Measurements from ENCODE around the gene KLF18.

DNA sequence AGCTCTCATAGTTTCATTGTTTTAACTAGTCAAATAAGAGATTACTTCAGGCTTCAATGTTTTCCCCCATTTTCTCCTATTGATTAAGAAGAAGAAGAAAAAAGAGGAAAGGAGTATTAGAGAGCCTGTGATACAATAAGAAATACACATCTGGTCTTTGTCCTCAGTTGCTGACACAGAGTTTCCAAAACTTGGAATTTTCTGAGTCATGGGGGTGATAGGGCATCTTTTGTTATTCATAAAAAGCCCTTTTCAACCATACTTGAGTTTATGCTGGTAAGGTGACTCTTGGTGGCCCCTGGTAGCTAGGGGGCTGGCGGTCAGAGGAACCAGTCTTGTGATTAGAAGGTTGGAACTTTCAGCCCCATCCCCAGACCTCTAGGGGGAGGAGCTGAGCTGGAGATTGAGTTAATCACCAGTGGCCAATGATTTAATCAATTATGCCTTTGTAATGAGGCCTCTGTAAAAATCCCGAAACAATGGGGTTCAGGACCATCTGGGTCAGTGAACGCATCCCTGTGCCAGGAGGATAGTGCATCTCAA lies 28.9 kb upstream of the KLF18 start:
- TF ChIP-seq EZH2 (IDR thresholded peaks at IDR 0.05; ENCODE audit: borderline replicate concordance, insufficient read depth, low read depth, low read length, poor library complexity, severe bottlenecking) = no peak
- TF ChIP-seq CTCF (IDR thresholded peaks at IDR 0.05) = no peak
